Measurements from ENCODE around the gene TPD52L1.

TPD52L1 gene

DNA sequence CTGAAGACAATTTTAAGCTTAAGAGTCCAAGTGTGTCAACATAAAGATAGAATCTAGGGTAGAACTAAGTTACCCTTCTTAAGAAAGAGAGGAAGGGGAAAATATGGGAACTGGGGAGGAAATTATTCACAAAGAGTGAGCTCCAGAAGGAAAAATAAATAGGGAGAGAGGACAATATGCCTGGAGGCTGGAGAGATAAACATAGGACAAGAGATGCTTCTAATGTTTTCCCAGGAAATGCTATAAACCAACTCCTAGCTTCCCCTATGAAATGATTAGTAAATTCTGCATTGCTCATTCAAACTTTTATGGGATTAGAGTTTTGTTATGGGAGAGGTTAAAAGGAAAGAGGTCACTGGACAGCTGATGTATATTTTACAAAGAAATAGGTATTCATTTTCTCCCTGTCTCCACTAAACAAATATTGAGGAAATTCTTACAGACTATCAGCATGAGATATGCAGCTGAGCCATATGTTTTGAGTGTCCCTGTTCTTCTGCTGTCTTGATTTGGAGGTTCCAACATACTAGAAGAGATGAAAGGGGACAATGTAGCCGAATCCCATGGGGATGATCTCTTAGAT lies 22.0 kb downstream of the TPD52L1 start:
- DNase-seq (ENCODE audit: low spot score) = no peak

DNA sequence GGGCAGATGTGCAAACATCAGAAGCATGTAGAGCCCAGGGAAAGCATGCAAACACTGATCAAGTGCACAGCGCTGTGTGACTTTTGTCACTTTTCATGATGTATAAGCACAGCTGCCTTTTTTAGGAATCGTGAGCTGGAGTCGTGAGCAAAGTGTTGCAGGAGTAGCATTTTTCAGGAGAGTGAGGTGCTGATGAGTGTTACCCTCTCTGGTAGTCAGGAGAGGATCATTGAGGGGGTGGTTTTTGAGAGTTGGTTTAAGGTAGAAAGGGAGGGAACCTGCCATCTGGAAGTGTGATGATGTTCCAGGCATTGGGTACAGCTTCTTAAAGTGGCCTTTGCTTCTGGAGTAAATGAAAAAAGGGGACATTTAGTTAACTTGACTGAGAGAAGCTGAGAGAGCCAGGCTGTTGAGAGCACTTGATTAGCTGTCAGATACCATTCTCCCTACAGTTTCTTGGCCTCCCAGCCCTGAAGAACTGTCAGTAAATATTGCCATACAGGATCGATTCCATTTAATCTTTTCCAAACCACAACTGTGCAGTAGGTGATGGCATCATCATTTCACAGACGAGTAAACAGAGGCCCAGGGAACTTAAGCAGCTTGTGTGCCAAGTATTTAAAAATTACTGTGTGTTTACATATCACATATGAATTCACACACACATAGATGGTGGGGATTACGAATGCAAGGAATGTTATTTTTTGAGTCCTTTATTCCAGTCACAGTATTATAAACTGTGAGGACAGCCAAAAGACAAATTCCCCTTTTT lies 28.9 kb downstream of the TPD52L1 start:
- no peak for DNase-seq (ENCODE audit: low spot score)

DNA sequence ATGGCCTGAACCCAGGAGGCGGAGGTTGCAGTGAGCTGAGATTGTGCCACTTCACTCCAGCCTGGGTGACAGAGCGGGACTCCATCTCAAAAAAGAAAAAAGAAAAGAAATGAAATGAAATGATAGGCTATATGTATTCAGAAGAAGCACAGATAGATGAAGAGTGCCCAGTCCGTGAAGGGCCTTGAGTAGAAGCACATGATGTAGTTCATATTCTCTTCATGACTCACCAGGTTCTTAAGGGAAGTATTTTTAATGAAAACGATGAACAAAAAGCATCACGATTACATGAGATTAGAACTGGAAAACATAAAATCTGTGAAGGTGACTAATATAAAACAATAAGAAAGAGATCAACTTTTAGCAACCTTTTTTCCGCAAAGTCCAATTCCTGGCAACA lies 29.8 kb downstream of the TPD52L1 start:
- no peak for DNase-seq (ENCODE audit: low spot score)

DNA sequence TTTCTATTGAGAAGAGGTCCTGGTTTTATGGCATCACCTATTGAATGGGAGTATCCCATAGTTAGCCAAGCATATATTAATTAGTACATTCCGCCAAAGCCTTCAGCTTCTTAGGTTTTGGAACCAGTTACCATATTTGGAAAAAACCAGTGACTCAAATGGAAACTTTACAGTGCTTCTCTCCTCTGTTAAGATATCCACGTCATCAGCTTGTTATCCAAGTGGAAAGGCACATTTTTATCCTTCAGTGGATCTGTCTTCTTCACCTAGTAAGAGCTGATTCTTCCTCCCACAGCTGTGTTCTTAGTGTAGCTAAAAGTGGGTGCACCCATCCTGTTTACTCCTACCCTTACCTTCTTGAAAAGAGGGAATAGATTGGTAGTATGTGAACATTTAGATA lies 34.5 kb downstream of the TPD52L1 start:
- no peak for DNase-seq (ENCODE audit: low spot score)

DNA sequence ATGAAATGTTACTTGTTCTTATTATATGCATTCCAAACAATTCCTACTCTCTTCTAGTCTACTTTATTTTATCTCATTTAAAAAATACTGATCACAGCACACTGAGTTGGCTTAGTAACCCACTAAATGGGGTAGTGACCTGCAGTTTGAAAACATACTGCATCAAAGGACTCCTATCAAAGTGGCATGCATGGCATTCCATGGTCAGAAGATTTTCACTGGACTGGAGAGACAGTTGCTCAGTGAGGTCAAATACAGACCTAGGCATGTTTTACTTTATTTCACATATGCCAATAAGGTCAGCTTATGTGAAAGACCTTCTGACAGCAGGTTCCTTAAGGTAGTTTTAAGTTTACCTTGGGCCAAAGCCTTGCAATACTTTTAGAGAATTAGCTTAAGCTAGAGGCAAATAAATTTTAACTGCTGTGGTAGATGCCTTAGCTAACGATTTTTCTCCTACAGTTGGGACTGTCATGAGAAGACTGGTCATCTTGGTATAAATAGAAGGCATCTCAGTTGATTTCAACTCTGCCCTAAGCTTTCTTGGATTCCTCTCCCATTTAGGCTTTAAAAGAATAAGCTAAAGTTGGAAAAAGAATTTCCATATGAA lies 35.1 kb downstream of the TPD52L1 start:
- no peak for DNase-seq (ENCODE audit: low spot score)

DNA sequence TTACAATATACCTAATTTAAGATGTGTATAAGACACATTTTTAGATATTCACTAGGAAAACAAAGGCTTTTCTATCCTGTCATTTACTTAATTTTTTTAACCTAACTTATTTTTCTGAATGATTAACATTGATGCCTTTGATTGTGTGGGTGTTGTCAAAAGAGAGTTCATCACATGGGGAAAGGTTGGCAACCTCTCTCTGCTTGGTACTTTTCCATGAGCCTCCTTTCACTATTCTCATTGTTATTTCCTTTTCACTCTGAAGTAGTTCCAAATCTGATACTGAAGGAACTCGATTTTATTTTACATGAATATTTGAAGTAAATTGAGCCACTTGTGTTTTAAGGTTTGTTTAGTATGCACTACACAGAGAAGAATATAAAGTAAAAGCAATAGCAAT lies 35.9 kb downstream of the TPD52L1 start:
- DNase-seq (ENCODE audit: low spot score) = no peak

DNA sequence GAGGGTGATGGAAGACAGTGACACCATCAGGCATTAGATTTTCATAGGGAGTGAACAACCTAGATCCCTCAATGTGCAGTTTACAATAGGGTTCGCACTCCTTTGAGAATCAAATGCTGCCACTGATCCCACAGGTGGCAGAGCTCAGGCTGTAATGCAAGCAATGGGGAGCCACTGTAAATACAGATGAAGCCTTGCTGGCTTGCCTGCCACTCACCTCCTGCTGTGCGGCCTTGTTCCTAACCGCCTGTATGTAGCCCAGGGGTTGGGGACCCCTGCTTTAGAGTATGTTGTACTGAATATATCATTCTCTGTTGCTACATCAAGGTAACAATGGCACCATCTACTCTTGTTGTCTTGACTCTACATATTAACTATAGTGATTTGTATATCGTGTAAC lies 37.1 kb downstream of the TPD52L1 start:
- no peak for DNase-seq (ENCODE audit: low spot score)

DNA sequence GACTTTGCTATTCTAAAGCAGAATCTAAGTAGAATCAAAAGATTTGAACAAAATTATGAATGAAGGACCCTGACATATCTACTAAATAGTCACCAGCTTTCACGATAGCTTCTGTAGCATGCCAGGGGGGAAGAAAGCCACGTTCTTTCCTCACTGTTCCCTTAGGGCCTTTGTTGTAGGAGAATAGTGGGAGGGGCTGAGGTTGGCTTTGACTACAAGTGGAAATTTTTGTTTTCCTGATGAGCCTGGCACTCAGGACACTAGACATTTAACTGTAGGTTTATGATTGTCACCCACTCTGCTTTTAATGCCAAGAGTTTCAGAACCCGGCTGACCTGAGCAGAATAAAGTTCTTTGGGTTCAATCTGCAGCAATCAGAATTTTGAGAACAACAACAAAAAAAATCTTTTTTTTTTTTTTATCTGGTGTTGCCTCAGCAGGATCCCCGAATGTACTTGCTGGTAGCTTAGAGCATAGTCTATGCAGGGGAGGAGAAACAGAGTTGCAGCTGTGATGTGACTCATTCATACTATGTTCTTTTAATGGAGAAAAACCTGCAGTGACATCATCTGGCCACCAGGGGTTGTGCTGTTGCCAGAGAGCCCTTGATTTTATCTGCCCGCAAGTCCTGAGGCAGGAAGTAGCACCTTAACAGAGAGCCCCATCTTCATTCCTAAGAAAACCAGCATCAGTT lies 38.5 kb downstream of the TPD52L1 start:
- peak; percentile 77 for DNase-seq (ENCODE audit: low spot score)

DNA sequence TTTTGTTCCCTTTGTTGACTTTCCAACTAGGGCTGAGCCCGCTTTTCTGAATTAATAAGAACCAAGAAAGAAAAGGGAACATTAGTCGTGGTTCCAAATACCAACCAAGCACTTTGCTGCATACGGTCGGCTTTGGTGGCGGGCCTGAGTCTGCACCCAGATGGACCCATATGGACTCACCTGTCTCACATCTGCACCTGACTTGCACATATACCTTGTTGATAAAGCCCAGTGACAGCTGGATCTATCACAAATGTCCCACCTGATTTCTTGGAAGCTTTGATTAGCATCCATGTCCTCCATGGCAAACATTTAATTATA lies 39.0 kb downstream of the TPD52L1 start:
- no peak for DNase-seq (ENCODE audit: low spot score)

DNA sequence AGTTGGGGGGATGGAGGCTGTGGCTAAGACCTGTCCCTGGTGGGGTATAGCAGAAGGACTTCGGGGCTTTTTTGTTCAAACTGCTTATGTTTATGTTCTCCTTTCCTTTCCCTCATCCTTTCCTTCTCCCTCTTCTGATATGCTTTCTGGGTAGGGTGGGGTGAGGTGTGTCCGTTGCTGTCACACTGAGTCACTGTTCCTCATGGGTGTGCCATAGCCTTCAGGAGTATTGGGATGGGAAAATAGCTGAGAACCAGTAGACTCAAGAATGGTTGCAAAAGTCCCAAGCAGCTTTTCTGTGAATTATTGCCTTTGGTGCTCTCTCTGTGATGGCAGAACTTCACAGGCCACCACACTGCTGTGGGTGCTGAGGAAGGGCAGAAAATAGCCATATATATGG lies 39.6 kb downstream of the TPD52L1 start:
- DNase-seq (ENCODE audit: low spot score) = no peak

DNA sequence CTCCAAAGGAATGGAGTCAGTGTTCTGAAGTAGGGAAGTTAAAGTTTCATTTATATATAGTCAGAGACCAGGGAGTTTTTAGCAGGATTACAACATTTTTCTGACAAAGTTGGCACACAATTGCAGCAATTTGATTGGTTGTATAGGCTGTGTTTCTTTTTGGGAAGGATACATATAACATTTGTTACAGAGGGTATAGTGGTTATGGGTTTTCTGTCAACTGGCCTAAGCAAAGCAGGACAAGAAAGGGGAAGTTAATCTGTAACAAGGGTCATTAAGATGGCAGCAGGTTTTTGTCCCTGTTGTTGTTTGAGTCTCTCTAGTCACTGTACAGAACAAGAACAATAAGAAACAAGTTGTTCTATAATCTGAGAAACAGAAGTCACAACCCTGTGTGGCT lies 41.4 kb downstream of the TPD52L1 start:
- DNase-seq (ENCODE audit: low spot score) = no peak

DNA sequence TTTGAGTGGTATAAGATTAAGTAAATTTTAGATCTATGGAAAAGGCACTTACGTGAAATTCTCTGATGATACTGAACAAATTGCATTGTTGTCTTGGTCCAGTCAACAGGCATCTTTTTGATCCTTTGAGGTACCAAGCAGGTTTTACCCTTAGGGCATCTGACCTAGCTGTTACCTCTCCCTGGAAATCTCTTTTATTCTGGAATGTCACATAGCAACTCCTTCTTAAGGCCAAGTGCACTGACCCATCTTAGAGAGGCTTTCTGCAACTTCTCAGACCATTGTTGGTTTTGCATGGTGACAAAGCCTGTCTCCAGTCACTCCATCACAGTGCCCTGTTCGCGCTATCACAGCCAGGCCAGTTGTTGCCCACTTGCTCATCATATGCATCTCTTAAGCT lies 42.0 kb downstream of the TPD52L1 start:
- DNase-seq (ENCODE audit: low spot score) = no peak

DNA sequence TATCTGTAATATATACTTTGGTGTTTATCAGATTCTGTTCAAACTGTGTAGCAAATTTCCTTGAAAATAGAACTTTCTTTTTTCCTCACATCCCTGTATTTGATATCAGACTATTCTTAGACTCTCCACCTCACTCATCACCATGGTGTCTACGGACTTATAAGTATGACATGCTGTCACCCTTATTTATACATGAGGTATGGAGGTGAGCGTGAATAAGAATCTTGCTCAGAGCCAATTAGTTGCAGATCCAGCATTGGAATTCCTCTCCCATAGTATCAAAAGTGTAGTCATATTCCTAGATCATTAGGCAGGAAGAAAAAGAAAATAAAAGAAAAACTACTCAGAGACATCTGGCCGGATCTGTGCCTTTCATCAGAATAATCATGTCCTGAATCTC lies 43.0 kb downstream of the TPD52L1 start:
- no peak for DNase-seq (ENCODE audit: low spot score)

DNA sequence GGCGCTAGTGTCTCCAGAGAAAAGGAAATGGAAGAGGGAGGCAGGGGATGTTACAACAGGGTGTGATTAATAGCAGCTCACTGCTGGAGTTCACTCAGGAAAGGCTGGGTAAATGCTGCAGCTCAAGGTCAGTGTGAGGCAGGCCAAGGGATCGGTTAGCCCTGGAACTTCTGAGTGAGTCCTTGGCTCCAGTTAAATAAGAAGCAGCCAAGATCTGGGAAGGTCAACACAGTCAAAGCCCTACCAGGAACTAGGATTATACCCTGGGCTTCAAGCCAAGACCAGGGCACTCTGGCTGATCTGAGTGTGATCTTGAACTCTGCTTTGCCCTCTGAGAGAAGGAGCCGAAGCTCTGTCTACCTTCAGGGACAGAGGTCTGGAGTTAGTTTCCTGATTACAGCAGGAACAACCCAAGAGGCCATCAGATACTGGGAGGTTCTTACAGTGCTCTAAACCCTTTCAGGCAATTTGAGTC lies 44.3 kb downstream of the TPD52L1 start:
- peak; percentile 31 for DNase-seq (ENCODE audit: low spot score)

DNA sequence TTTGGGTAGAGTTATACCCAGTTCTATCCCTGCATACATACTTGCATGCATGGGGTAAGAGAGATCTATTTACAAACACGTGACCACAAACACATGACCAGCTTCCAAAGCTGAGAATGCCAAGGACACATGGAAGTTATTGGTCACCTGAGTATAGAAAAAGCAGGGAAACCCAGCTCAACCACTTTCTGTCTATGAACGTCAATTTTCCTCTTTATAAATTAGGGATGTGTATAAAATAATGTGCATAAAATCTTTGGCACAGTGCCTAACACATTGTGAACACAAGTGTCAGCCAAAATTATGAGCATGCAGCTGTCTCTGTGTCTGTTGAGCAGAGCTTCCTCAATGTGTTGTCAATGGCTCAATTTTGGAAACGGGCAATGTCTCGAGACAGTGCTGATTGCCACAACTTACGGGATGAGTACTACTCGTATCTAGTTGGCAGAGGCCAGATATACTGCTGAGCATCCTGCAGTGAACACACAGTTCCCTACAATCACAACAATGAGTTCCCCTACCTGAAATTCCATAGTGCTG lies 44.9 kb downstream of the TPD52L1 start:
- no peak for DNase-seq (ENCODE audit: low spot score)

DNA sequence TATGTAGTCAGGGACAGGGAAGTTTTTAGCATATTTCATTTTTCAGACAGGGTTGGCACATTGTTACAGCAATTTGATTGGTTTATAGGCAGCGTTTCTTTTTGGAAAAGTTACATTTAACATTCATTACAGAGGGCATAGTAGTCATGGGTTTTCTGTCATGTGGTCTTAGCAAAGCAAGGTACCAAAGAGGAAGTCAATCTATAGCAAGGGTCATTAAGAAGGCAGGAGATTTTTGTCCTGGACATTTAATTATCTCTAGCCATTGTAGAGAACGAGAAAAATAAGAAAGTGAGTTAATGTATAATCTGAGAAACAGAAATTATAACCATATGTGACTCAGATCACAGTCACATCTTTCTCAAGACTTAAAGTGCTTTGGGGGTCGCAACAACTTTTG lies 47.4 kb downstream of the TPD52L1 start:
- no peak for DNase-seq (ENCODE audit: low spot score)

DNA sequence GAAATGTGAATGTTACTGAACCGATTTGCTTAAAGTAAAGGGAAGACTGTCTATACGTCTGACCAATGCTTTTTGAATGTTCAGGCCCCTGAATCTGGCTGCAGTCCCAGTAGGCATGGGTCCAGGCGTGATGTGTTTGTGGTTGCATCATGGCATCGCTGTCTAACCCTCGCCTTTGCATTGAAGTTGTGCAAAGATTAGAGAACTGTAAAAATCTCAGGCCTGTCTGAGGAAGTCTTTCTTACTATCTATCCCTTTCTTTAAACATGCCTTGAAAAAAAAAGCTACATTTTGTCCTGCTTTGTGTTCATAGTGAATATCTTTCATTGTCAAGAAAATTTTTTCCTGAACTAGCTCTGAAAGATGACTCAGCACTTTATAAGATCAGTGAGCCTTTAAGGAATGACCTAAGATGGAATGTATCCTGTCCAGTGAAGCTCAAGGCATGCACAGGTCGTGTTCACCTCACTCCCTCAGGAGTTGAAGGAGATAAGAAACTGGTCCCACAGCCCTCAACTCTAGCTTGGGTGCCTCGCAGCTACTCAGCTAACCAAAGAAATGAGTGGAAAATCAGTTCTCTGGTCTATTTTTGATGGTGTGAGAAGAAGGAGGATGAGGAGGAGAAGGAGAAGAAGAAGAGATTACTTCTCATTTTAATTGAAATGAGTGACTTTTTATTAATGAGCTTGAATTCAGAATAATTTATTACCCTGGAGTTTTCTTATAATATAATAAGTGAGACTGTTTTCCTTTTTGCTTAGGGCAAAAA lies 48.6 kb downstream of the TPD52L1 start:
- DNase-seq (ENCODE audit: low spot score) = no peak

DNA sequence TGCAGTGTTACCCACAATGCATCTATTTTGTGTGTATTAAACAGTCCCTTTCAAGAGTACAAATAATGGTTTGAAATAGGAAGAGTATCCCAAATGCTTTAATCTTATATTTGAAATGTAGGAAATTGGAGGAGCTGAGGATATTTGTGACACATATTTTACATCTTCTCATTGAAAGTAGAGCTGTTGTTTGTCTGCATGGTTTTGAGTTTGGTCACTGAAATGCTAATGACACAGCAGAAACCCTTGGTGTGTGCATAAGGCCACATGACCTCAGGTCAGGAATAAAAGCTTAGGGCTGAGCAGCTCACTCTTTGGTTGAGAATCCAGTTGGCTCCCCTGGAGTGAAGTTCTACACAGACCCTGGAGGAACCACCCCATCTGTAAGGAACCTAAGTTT lies 49.8 kb downstream of the TPD52L1 start:
- DNase-seq (ENCODE audit: low spot score) = no peak

DNA sequence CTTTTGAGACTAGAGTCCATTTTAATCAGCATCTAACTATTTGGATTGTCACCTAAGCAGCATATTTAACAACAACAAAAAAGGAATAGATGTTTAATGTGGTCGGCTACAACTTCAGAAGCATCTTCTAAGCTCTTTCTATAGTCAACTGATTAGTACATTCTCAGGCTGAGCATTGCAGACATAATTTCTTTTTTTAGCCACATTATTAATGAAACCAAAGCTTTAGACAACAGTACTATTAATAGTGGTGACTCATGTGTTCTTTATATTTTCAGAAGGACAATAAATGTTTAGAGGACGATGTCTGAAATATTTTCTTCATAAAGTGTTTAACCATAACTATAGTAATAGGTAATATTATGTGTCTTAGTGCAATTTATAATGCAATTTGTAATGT lies 52.4 kb downstream of the TPD52L1 start:
- no peak for DNase-seq (ENCODE audit: low spot score)

DNA sequence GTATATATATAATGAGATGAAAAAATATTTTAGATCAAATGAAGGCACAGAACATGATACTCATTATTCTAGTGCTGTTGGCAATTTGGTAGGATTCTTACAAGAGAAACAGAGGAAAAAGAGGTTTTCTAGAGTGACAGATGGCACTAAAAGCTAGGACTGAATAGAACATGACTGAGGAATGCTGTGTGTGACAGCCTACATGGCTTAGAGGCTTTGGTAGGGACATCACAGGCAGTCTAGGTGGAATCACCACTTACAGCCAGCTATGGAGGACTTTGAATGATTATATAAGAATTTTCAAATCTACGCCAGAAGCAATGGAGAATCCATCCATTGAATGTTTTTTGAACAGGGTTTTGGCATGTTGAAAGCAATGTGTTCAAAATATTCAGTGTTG lies 52.8 kb downstream of the TPD52L1 start:
- no peak for DNase-seq (ENCODE audit: low spot score)

DNA sequence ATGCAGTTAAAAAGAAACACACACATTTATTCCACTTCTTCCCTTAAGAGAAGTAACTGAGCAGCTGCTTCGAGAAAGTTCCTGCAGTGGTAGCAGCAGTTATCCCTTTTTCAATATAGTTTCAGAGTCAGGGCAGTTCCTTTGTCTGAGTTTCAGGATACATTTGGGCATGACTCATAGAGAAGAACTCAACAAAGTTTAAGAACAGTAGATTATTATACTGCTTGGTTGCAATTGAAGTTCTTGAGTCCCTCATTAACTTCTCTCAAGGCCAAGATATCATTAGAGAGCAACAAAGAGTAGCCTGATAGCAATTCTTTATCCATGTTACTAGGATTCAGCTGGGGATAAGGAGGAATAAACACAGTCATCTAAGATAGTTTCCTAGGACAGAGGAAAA lies 54.4 kb downstream of the TPD52L1 start:
- DNase-seq (ENCODE audit: low spot score) = no peak

DNA sequence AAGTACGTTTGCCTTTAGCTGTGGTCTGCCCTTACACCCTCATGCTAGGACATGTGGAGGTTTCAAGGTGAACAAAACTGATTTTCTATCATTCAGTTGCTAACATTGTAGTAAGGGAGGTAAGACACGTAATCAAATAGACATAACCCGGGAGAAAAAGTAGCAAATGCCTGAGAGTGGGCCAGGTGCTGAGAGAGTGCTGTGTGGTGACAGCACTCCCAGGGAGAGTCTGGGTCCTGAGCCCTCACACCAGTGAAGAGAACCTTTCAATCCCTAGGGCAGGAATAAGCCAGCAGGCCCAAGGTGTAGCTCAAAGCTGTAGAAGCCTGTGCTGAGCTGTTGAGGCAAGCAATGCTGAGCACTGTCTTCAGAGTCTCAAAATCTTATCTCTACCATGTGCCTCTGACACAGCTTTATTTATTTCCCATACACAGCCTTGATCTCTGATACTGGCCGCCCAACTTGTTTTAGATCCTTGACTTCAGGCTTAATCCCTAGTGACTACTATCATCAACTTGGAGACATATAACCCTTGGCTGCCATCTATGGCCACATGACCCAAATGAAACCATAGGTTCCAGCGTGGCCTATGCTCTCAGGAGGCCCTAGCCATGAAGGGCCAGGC lies 55.2 kb downstream of the TPD52L1 start:
- DNase-seq (ENCODE audit: low spot score) = no peak
